ENCODE results near the gene FXYD1. TPM values are rescaled to one million over a fixed set of nuclear protein-coding genes. Genes with fewer than 3 reads are reported as not detected.

The FXYD1 gene
- total RNA-seq, 1 experiment from 2014 or later, result not detected

DNA sequence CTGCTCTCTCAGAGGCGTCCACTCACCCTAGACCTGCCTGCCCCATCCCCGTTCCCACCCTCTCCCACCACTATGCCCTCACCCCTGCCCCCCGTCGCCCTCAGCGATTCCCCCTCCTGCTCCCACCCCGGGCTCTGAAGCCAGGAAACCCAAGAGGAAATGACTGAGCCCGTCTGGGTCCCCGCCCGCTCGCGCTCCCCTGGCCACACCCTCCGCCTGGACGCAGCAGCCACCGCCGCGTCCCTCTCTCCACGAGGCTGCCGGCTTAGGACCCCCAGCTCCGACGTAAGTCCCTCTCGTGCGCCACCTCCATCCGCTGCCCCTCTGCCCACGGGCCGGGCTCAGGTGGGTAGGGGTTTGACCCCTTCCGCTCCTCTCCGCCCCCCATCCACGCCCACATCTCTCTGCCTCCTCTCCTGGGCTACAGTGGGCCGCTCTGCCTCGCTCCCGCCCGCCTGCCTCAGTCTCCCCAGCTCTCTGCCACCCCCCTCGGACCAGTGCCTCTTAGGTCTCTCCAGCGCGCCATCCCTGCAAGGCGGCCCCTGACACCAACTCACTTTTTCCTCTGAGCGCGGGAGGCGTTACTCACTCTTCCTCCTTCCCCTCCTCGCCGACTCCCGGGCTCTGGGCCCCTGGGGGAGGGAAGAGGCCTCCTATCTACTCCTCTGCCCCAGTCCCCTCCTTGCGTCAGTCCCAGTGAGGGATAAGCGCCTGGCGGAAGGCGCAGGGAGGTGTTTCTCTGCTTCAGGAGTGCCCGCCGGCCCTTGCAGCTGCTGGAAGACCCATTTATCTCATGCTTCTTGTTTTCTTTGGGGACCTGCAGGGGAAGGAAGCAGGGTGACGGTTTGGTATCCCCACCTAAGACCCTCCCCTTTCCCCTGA, 16.1 kb downstream of the FXYD1 start, which contains the start of gene FXYD5:
TSS of gene FXYD5 (plus strand) at position 211 of the 882 bp plus-strand sequence. CDS start 816 bp downstream, outside the sequence.
- Histone ChIP-seq H3K4me3 (peak within 1 kb of the TSS; percentile 71), H3K9me3 (ENCODE audit: insufficient read depth, low read depth) (no peaks in the 10 kb centered on the region), H3K9me2 (ENCODE audit: insufficient read depth) (no peaks in the 10 kb centered on the region), H3K27ac (peak within 1 kb of the TSS; percentile 66), H3K4me1 (replicated peaks; ENCODE audit: insufficient read depth) (peaks cover 32% of the 10 kb centered on the region), H3K79me2 (ENCODE audit: low read depth) (peaks cover 62% of the 10 kb centered on the region), H3K4me2 (peak within 1 kb of the TSS; percentile 95), H3K36me3 (ENCODE audit: low read depth) (peaks cover 28% of the 10 kb centered on the region), H4K20me1 (ENCODE audit: insufficient read depth) (0 out of 2 replicates have a peak, but pooled peaks cover 9% of the 10 kb centered on the region), H3K27me3 (ENCODE audit: insufficient read depth, low read depth) (no peaks in the 10 kb centered on the region), H3F3A (ENCODE audit: insufficient read depth, low read depth) (peaks cover 21% of the 10 kb centered on the region), H2AFZ (peak within 1 kb of the TSS; percentile 83)
- no peak for TF ChIP-seq EZH2 (IDR thresholded peaks at IDR 0.05; ENCODE audit: low read depth)
- TF ChIP-seq, protein P1, sequence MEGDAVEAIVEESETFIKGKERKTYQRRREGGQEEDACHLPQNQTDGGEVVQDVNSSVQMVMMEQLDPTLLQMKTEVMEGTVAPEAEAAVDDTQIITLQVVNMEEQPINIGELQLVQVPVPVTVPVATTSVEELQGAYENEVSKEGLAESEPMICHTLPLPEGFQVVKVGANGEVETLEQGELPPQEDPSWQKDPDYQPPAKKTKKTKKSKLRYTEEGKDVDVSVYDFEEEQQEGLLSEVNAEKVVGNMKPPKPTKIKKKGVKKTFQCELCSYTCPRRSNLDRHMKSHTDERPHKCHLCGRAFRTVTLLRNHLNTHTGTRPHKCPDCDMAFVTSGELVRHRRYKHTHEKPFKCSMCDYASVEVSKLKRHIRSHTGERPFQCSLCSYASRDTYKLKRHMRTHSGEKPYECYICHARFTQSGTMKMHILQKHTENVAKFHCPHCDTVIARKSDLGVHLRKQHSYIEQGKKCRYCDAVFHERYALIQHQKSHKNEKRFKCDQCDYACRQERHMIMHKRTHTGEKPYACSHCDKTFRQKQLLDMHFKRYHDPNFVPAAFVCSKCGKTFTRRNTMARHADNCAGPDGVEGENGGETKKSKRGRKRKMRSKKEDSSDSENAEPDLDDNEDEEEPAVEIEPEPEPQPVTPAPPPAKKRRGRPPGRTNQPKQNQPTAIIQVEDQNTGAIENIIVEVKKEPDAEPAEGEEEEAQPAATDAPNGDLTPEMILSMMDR (conservative IDR thresholded peaks at IDR 0.05), result no peak
- ChIA-PET CTCF (interaction anchor here (0.6 to 0.7 kb wide), 3 partner anchors 9 to 207 kb away, joined by 3 to 9 read pairs (median 5); no protein-coding TSS in a partner anchor), POLR2A (ENCODE audit: unreplicated experiment) (interaction anchor here (0.6 to 1.0 kb wide), 2 partner anchors 14 to 894 kb away, joined by 3 to 13 read pairs; no protein-coding TSS in a partner anchor)
- peak; percentile 63 to 65 for DNase-seq
- BruUV-seq (replicated peaks), result no TSS peak
- intact Hi-C loops (cut with micrococcal nuclease; ENCODE audit: unreplicated experiment), result loop anchor here (1.0 kb wide), 1 partner anchor 94 kb away; no protein-coding TSS in a partner anchor

GRCh38 chr19:35155441-35155840, 16.8 kb downstream of the FXYD1 start:
- ChIA-PET POLR2A (ENCODE audit: unreplicated experiment) (no interaction called here), CTCF (no interaction called here)
- BruUV-seq (replicated peaks), result no TSS peak
- Histone ChIP-seq H3K9me2 (ENCODE audit: insufficient read depth) (no peaks in the 10 kb centered on the region), H3K9me3 (ENCODE audit: insufficient read depth, low read depth) (no peaks in the 10 kb centered on the region), H3K4me1 (replicated peaks; ENCODE audit: insufficient read depth) (peaks cover 30% of the 10 kb centered on the region), H3K4me3 (peak overlapping the region; percentile 71), H3K36me3 (ENCODE audit: low read depth) (peaks cover 33% of the 10 kb centered on the region), H3K27me3 (ENCODE audit: insufficient read depth, low read depth) (no peaks in the 10 kb centered on the region), H3K27ac (peak overlapping the region; percentile 66), H3F3A (ENCODE audit: insufficient read depth, low read depth) (peaks cover 24% of the 10 kb centered on the region; the same call in 1 of the 2 replicates), H4K20me1 (ENCODE audit: insufficient read depth) (0 out of 2 replicates have a peak, but pooled peaks cover 9% of the 10 kb centered on the region), H2AFZ (peak overlapping the region; percentile 83), H3K79me2 (ENCODE audit: low read depth) (peaks cover 62% of the 10 kb centered on the region), H3K4me2 (peak overlapping the region; percentile 95)
- no peak for DNase-seq
- TF ChIP-seq, protein P1 (conservative IDR thresholded peaks at IDR 0.05), result no peak
- no peak for TF ChIP-seq EZH2 (IDR thresholded peaks at IDR 0.05; ENCODE audit: low read depth)
- intact Hi-C loops (cut with micrococcal nuclease; ENCODE audit: unreplicated experiment), result loop anchor here (1.0 kb wide), 1 partner anchor 93 kb away; no protein-coding TSS in a partner anchor

DNA sequence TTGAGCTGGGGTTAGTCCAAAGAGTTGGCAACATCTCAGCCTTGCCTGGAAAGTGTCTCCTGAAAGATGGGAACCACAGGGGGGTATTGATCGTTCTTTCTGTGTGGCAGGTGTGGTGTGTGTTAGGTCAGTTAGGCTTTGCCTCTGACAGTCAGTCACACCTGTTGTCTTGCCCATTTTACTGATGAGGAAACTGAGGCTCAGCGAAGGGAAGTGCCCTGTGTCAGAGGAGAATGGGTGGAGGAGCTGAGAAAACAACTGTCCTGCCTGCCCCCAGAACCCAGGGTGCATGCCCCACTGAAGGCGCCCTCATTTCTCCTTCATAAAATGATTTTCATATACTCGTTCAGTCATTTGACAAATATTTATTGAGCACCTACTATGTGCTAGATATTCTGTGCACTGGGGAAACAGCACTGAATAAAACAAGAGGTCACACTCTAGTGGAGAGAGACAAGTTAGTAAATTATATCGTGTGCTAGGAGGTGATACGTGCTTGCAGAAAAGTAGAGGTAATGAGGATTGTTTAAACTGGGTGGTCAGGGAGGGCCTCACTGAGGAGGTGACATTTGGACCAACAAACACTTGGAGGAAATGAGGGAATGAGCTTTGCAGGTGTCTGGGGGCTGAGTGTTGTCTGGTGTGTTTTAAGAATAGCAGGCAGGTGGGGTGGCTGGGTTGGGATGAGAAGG, 17.5 kb downstream of the FXYD1 start:
- peaks cover 31% of the 10 kb centered on the region; the same call in 1 of the 2 replicates for H3F3A ChIP-seq (ENCODE audit: insufficient read depth, low read depth)
- H3K27me3 ChIP-seq (ENCODE audit: insufficient read depth, low read depth), result no peaks in the 10 kb centered on the region
- POLR2A ChIA-PET (ENCODE audit: unreplicated experiment), result no interaction called here
- peak overlapping the region; percentile 71 for H3K4me3 ChIP-seq
- DNase-seq, result no peak
- peak overlapping the region; percentile 95 for H3K4me2 ChIP-seq
- intact Hi-C loops (cut with micrococcal nuclease; ENCODE audit: unreplicated experiment), result loop anchor here (1.0 kb wide), 1 partner anchor 92 kb away; no protein-coding TSS in a partner anchor
- CTCF ChIA-PET, result no interaction called here
- no peaks in the 10 kb centered on the region for H3K9me2 ChIP-seq (ENCODE audit: insufficient read depth)
- H4K20me1 ChIP-seq (ENCODE audit: insufficient read depth), result 0 out of 2 replicates have a peak, but pooled peaks cover 9% of the 10 kb centered on the region
- H2AFZ ChIP-seq, result no peak overlapping the region
- H3K9me3 ChIP-seq (ENCODE audit: insufficient read depth, low read depth), result no peaks in the 10 kb centered on the region
- peaks cover 62% of the 10 kb centered on the region for H3K79me2 ChIP-seq (ENCODE audit: low read depth)
- BruUV-seq (replicated peaks), result TSS peak; percentile 35
- H3K4me1 ChIP-seq (replicated peaks; ENCODE audit: insufficient read depth), result peaks cover 27% of the 10 kb centered on the region
- TF ChIP-seq, protein P1 (conservative IDR thresholded peaks at IDR 0.05), result no peak
- TF ChIP-seq EZH2 (IDR thresholded peaks at IDR 0.05; ENCODE audit: low read depth), result no peak
- H3K27ac ChIP-seq, result peak overlapping the region; percentile 66; the same call in 1 of the 2 replicates
- peaks cover 39% of the 10 kb centered on the region for H3K36me3 ChIP-seq (ENCODE audit: low read depth)

Data from PC-9 (cell line).